Measurements from ENCODE around the gene EVC2.

The EVC2 gene

DNA sequence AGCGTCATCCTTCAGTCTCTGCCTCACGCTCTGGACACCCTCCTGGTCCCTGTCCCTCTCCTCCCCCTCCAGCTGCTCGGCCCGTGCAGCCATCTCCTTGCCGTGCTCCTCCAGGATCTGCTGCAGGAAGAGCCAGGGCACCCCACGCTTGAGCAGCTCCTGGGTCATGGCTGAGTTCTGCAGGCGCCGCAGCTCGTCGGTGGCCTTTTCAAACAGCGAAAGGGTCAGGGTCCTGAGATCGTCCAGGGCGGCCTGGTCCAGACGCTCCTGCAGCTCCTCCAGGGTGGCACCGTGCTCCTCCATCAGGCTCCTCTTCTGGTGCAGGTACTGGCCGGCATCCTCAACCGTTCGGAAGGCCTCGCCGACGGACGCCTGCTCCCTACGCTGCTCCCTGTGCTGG lies 85.8 kb downstream of the EVC2 start:
- TF ChIP-seq, protein P1, sequence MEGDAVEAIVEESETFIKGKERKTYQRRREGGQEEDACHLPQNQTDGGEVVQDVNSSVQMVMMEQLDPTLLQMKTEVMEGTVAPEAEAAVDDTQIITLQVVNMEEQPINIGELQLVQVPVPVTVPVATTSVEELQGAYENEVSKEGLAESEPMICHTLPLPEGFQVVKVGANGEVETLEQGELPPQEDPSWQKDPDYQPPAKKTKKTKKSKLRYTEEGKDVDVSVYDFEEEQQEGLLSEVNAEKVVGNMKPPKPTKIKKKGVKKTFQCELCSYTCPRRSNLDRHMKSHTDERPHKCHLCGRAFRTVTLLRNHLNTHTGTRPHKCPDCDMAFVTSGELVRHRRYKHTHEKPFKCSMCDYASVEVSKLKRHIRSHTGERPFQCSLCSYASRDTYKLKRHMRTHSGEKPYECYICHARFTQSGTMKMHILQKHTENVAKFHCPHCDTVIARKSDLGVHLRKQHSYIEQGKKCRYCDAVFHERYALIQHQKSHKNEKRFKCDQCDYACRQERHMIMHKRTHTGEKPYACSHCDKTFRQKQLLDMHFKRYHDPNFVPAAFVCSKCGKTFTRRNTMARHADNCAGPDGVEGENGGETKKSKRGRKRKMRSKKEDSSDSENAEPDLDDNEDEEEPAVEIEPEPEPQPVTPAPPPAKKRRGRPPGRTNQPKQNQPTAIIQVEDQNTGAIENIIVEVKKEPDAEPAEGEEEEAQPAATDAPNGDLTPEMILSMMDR (IDR thresholded peaks at IDR 0.05; ENCODE audit: extremely low read depth, insufficient read depth, missing control alignments): no peak
- no peak for DNase-seq (ENCODE audit: low spot score)
- in situ Hi-C loops (cut with MboI; ENCODE audit: low pct_unique_long_range_greater_than_20kb, low sequenced_read_pairs, unreplicated experiment): no loop called here

DNA sequence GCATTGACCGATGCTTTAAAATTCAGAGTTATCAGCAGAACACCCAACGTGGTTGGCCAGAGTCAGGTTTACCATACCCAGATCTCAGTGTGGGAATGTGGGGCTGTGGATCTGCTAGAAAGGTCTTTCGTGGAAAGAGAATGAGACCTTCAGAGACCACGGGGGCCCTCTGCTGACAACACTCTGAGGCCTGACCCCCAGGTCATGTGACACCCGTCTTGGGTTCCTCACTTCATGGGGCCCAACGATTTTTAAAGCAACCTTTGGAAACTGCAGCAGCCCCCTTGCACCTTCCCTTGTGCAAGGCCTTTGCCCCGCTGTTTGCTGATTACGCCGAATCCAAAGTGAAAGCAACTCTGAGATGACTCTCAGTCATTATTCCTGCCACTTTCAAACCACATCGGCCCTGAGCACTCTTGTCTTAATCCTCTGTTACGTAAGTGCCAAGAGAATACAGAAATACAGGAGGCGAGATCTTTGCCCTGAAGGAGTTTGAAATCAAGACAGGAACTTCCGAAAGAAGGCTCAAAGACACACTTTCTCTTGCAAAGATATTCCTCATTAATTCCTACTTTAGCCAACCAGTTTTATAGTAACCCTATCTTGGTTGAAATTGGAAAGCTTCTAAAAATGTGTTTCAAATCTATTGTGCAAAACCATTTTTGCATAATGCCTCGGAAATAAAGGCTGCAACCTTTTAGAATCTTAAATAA lies 88.3 kb downstream of the EVC2 start:
- TF ChIP-seq, protein P1 (IDR thresholded peaks at IDR 0.05; ENCODE audit: extremely low read depth, insufficient read depth, missing control alignments): no peak
- in situ Hi-C loops (cut with MboI; ENCODE audit: low pct_unique_long_range_greater_than_20kb, low sequenced_read_pairs, unreplicated experiment): no loop called here
- DNase-seq (ENCODE audit: low spot score): no peak

DNA sequence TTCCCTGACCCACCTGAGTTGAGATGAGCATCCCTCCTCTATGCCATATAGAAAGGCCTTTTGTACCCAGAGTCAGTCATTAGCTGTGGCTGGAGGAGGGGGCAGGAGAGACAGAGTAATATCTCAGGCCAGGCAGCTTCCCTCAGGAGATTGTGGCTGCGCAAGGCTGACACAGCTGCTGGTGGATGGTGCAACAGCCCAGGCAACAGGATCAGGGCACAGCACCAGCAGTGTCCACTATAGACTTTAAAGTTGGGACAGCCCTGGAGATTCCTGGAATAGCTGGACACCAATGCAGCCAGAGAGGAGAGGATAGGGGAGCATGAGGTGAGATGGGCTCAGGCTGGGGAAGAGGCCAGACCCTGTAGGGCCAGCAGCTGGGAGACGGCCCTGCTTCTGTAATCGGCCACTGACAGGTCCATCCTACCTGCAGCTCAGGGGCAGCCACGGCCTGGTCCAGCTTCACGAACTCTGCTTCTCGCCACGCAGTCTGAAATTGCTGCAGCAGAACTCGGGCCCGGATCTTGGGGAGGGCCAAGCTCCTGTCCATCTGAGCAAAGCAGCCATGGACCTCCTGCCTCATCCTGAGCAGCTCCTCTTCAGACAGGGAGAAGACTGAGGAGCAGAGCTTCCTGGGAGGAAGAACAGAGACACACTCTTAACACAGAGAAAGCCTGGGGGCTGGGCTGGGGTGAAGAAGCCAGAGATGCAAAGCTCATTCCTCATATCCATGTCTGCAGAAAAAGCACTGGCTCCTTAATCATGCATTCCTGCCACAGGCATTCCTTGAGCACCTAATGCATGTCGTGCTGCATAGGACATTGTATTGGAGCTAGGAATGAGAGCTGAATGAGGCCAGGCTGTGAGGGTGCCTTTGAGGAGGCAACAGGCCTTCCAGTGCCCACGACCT lies 90.1 kb downstream of the EVC2 start:
- in situ Hi-C loops (cut with MboI; ENCODE audit: low pct_unique_long_range_greater_than_20kb, low sequenced_read_pairs, unreplicated experiment): no loop called here
- no peak for DNase-seq (ENCODE audit: low spot score)
- TF ChIP-seq, protein P1 (IDR thresholded peaks at IDR 0.05; ENCODE audit: extremely low read depth, insufficient read depth, missing control alignments): no peak

DNA sequence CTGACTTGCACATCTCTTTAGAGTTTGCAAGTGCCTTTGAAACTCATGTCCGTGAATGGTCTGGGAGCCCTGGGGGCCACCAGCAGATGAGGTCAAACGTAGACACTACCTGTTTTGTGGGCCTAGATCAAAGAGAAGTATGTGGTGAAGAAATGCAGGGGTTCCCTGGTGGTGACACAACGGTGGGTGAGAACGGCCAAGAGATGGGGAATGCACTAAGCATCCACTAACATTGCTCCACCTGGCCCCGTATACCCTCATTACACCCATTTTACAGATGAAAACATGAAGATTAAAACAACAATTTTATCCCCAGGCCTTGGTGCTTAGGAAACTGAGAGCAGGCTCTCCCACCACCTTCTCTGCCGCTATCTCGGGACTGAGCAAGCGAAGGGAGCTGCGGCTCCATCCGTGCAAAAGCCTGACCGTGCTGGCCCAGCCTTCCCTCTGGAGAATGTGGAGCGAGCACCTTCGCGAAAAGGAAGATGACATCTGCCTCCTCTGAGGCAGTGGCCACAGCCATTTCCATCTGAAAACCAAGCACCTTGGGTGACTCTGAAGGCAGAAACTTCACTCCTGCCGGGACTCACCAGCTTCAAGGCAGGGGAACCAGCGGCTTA lies 91.9 kb downstream of the EVC2 start:
- in situ Hi-C loops (cut with MboI; ENCODE audit: low pct_unique_long_range_greater_than_20kb, low sequenced_read_pairs, unreplicated experiment): no loop called here

DNA sequence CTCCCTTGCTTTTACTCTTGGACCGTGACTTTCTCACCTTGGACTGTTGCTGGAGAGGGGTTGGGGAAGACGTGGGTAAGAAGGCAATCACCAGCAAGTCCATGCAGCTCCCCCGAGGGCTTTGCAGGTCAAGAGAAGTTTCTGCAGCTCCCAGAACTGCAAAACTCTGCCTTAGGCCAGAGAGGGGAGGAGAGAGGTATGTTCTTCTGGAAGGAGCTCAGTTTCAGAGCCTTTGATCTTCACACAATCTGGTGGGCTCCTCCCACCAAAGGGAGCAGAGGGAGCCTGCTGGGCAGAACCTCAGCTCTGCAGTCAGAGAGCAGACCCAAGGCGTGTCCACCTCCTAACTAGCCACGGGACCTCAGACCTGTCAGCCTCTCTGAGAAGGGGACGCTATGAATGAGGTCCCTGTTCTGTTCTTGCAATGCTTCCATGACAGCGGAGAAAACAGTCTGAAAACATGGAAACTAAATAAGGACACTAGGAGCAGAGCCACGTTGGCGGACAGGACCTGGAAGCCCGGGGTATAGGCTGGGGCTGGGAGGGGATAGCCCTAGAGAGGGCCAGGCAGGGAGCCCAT lies 92.8 kb downstream of the EVC2 start:
- TF ChIP-seq, protein P1 (IDR thresholded peaks at IDR 0.05; ENCODE audit: extremely low read depth, insufficient read depth, missing control alignments): no peak
- in situ Hi-C loops (cut with MboI; ENCODE audit: low pct_unique_long_range_greater_than_20kb, low sequenced_read_pairs, unreplicated experiment): no loop called here
- no peak for DNase-seq (ENCODE audit: low spot score)

More for the DNA sequence above, 91.9 kb downstream of the EVC2 start:
- TF ChIP-seq, protein P1 (IDR thresholded peaks at IDR 0.05; ENCODE audit: extremely low read depth, insufficient read depth, missing control alignments): no peak
- no peak for DNase-seq (ENCODE audit: low spot score)

DNA sequence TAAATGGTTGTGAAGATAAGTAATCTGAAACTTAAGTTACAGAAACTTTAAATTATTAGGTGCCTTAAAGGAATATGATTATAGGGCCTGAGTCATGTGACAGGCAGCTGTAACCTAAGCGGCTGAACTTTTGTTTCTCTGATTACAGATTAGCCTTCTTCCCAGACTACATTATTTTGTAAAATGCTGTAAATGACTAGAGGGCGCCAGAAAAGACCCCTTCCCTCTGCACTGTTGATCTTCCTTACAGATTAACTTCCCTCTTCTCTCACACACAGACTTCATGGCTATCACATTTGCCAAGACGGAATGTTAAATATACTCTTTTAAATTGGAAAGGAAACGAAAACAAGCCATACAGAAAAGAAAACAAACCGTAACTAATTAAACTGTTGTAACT lies 96.6 kb downstream of the EVC2 start:
- DNase-seq (ENCODE audit: low spot score): no peak
- TF ChIP-seq, protein P1 (IDR thresholded peaks at IDR 0.05; ENCODE audit: extremely low read depth, insufficient read depth, missing control alignments): no peak
- in situ Hi-C loops (cut with MboI; ENCODE audit: low pct_unique_long_range_greater_than_20kb, low sequenced_read_pairs, unreplicated experiment): no loop called here
